GM20431 (cell line): Measurements from ENCODE around the gene SNRPD2.
"Not testable (repeated sequence)": the region's sequence is repeated elsewhere in the genome, so short reads cannot be mapped to it uniquely, and the experiment has no call there.

Experiments used
- in situ Hi-C: fragments of 300-500 bp; cut with MseI, MboI; formaldehyde crosslinking; loops from one replicate; pipeline ENCODE4 v1.15.0; 2020; ENCODE audit warnings: low sequenced_read_pairs; ENCODE audit not compliant: unreplicated experiment

Gene SNRPD2

DNA sequence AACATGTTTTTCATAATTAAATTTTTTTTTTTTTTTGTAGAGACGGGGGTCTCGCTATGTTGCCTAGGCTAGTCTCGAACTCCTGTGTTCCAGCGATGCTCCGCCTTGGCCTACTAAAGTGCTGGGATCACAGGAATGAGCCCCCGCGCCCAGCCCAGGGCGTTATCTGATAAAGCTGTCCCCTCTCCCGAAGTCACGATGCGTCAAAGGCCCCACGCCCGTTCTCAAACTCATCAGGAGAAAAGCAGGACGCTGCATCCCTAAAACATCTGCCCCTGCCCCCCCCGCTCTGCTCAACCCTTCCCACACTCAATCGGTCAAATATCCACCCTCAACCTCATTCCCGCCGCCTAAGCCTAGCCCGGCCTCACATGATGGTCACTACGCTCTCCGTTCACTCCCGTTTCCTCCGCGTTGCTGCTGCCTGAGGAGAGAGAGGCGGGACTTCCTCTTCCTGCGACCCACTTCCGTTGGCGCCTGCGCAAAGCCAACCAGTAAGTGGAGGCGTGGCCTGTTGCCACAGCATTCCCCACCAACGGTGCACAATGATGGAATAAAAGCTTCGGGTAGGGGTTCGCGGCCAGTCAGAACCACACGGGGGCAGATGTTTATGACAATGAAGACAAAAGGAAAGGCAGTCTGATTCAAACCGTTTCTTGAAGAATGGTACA lies at the start of gene SNRPD2:
SNRPD2 (minus strand) TSS at position 438 of the 671 bp plus-strand sequence; CDS start at position 373, 65 bp downstream.
- in situ Hi-C loops, result no loop called here

DNA sequence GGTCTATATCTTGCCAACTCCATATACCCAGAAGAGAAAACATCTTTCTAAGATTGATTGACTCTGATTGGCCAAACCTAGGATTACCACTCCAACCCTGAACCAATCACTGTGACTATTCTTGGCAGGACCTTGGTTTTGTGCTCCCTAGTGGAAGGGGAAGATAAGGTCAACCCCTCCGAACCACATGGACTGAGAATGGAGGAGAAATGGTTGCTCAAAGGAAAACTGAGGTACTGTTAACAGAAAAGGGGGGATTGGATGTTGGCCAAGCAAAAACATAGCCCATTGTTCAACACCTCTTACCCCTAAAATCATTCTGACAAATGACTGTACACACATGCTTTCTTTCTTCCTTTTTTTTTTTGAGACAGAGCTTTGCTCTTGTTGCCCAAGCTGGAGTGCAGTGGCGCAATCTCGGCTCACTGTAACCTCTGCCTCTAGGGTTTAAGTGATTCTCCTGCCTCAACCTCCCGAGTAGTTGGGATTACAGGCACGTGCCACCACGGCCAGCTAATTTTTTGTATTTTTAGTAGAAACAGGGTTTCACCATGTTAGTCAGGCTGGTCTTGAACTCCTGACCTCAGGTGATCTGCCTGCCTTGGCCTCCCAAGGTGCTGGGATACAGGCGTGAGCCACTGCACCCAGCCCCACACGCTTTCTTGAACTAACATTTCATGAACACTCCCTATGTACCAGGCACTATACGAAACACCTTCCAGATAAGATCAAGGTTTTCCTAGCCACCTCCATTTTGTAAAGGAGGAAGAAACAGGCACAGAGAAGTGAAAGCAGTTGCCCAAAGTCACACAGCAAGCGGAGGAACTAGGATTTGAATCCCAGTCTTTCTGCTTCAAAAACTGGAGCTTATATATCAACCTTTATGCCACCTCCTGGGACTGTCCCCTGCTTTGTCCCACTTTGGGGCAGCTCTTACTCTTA lies 48.0 kb upstream of the SNRPD2 start:
- in situ Hi-C loops, result no loop called here

DNA sequence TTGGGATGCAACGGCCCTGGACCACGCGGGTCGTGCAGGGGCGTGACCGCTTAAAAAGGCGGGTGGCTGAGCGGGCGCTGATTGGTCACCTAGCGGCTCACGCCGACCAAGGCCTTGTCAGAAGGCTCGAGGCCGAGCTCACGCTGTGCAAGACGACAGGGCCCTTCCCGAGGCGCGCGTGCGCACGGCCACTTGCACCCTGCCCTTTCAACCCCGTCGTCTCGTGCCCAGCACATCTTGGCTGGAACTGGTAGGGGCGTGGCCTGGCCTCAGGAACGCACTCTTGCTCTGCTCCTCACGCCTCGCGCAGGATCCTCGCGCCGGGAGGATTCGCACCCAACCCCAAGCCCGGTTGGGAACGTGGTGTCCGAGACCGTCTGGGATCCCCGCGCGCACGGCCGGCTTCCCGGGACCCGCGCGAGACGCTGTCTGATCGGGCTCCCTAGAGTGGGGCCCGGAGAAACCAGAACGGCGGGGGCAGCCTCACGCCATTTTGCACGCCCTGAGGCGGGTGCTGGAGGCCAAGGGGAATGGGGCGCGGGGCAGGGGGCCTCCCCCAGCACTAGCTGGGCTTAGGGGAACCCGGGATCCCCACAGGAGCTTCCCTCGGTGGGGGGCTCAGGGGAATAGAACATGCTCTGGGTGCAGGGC lies 41.5 kb upstream of the SNRPD2 start, which contains the start of gene MEIOSIN:
MEIOSIN (plus strand) TSS at position 280 of the 651 bp plus-strand sequence. CDS start 1,938 bp downstream, outside the sequence.
- in situ Hi-C loops, result no loop called here

DNA sequence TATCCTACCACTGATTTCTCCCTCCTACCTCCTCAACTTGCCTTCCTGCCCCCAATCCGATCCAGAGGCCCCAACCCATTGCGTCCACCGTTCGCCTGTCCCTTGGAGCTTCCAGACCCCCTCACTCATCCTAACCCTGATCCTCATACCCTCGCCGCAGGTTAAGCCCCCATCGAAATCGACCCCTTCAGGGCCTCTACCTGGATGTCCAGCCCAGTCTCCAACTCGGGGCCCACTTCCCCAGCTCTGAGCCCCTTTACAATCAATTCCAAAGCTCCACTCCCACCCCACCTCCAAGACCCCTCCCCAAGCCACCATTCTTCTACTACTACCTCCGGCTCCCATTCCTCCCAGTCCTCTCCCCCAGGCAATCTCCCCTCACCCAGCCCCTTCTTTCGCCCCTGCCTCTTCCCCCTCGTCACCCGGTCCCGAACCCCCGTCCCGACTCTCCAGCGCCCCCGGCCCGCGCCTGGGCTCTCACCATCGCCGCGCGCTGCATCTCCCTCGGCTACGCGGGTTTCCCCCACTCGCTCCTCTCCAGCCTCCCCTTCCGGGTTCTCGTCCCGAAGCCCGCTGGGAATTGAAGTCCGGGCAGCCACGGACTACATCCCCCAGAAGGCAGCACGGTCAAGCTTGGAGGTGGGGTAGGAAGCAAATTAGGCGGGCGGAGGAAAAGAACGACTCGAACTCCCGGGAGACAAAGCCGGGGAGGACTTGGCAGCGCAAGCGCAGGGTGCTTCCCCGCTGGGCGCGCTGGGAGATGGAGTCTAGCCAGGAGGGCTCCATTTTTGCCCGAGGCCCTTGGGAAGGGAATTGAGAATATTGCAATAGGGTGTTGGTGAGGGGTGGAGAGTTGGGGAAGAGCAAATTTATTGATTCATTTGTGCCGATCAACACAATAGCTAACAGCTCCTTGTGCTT lies 38.9 kb upstream of the SNRPD2 start, which contains the start of gene FBXO46:
FBXO46 (minus strand) TSS at position 529 of the 921 bp plus-strand sequence. CDS start 17,401 bp downstream, outside the sequence.
- in situ Hi-C loops, result no loop called here

DNA sequence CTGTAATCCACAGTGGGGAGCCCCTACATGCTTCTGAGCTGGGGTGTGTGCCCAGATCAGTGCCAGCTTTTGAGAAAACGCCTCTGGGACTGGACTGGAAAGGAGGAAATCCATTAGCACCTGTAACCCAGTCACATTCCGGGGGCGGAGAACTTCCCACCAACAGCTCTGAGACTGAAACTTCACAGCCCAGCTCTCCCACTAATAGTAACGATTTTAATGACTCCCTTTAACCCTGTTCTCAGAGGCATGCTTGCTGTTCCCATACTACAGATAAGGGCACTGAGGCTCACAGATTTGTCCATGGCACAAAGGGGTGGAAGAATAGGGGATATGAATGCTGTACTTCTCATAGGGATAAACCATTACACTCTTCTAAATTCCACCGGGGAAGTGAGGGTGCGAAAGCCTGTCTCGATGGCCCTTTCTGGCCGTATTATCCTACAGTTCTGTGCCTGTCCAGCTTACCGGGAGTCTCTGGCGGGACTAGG lies 38.1 kb upstream of the SNRPD2 start:
- in situ Hi-C loops, result no loop called here

DNA sequence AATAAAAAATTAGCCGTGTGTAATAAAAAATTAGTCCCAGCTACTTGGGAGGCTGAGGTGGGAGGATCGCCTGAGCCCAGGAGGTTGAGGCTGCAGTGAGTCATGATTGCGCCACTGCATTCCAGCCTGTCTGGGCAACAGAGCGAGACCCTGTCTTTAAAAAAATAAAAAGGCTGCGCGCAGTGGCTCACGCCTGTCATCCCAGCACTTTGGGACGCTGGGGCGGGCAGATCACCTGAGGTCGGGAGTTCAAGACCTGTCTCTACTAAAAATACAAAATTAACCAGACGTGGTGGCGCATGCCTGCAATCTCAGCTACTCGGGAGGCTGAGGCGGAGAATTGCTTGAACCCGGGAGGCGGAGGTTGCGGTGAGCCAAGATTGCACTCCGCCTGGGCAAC lies 36.9 kb upstream of the SNRPD2 start:
- in situ Hi-C loops, result not testable (repeated sequence)

DNA sequence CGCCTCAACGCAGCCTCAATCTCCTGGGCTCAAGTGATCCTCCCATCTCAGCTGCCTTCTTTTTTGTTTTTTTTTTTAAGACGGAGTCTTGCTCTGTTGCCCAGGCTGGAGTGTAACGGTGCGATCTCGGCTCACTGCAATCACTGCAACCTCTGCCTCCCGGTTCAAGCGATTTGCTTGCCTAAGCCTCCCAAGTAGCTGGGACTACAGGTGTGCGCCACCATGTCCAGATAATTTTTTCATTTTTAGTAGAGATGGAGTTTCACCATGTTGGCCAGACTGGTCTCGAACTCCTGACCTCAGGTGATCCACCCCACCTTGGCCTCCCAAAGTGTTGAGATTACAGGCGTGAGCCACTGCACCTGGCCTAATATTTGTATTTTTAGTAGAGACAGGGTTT lies 28.3 kb upstream of the SNRPD2 start:
- in situ Hi-C loops, result not testable (repeated sequence)

DNA sequence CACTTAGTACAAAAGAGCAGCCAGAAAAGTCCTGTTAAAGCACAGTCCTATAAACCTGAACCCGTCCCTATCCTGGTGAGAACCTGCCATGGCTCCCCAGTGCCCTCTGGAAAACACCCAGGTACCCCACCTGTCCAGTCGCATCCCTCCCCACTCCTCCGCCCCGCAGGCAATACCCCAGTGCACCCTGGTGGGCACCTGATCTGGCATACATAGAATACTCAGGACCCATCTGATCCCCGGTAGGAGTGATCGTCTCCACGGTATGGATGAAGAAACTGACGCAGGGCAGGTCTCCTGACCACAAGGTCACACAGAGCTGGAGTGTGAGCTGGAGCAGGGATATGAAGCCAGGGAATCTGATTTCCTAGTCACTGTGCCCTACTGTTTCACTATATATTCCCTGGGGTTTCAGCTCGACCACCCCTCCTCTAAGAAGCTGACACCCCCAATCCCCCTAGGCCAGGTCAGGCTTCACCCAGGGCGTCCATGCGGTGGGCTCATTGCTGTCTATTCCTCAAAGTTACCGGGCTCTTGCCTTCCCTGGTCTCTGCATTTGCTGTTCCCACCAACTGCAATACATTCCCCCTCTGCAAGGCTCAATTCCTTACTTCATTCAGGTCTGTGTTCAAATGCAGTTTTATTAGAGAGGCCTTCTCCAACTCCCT lies 26.4 kb upstream of the SNRPD2 start:
- in situ Hi-C loops, result no loop called here

DNA sequence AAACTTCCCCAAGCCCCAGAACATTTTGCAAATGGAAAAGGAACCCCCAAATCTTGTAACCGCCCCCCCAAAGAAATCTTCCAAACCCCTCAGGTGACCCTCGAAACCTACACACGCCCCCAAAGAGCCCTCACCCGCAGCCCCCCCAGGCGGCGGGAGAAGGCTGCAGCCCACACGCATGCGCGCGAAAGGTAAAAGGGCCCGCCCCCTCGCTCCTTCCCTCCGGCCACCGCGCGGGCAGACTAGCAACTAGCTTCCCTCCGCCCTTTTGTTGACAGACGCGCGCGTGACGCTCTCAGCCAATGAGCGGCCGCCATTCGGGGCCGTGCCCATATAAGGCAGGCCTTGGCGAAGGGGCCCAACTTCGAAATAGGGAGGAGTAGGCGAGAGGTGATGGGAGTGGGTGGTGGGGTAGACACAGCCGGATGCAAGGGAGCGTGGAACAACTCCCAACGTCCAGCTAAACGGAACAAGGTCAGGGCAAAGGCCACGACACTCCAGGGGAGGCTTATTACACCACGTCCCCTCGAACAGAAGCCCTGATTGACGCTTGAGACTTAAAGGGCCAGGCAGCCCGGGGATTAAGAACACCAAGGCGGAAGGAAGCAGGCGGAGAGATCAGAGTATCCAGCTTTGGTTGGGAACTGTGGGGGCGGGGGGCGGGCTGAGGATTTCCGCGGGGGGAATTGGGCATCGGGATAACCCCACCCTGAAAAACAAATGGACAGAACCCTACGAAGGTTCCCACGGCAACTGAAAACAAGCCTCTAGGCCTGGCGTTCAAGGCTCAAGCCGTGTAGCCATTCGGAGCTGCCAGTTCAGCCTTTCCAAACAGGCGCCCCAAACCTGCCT lies 25.6 kb upstream of the SNRPD2 start:
- in situ Hi-C loops, result no loop called here

DNA sequence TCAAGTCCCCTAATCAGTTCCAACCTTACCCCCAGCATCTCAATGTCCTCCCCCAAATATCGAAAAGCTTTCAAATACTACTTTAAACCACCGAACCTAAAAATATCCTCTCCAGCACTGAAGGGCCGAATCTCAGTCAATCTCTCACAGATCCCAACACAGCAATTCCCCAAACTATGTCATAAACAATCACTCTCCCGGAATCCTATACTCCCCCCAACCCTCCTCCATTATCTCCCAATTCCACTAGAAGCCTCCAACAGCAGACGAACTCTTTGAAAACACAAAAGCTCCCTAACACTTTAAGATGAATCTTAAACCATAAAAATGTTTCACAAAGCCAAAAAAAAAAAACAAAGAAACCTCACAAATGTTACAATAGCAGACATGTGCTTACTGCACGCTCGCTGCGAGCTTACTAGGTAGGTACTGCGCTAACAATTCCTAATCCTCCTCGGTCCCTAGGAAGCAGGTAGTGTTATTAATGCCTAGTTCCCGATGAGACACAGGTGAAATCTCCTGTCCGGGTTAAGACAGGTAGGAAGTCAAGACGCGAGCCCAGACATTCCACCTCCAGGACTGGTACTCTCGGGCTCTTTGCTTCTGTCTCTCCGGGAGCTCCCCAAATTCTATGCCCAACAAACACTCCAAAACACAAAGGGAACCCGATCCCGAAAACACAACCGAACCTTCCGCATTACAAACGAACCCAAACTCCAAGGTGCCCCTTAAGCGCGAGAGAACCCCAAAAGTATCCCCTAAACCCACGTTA lies 24.8 kb upstream of the SNRPD2 start:
- in situ Hi-C loops, result no loop called here

DNA sequence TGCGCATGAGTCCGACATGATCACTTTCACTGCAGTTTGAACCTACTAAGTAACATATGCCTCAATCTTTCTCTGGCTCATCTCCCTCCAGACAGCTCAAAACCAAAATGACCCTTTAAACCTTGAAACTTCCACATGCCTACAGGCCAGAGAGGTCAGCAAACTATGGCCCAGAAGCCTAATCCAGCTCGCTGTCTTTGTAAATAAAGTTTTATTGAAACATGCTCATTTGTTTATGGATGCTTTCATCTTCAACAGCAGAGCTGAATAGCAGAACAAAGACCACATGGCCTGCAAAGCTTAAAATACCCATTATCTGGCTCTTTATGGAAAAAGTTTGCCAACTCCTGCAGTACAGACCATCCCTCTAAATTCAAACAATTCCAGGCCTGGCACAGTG lies 23.4 kb upstream of the SNRPD2 start:
- in situ Hi-C loops, result no loop called here

DNA sequence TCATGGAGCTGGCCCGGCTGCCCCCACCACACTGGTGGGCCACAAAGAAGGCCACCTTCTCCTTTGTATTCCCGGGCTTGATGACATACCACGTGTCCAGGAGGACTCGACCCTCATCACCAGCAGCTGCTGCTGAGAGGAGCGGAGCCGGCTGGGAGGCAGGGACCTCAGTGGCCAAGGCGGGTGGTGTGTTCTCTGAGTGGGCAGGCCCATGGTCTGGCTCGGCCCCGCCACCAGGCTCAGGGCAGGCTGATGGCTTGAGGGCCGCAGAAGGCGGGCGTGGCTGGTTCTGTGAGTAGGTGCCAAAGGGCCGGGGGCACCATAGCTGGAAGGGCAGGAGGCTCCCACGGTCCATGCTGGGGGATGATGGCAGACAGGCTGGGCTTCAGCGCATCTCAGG lies 21.4 kb upstream of the SNRPD2 start:
- in situ Hi-C loops, result no loop called here

DNA sequence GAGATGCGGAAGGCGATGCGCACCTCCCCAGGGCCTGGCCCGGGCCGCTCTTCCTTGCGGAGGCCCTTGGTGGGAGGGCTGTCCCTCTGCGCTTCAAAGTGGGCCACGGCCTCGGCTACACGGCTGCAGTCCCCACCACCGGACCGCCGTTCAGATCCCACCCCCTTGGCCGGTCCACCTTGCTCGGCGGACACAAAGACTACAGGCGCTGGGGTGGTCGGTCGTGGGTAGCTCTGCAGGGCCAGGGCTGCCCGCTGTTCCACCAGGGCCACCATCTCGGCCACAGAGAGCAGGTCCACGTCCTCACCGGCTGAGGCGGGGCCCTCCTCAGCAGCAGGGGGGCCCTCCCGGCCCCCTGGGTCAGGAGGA lies 20.9 kb upstream of the SNRPD2 start:
- in situ Hi-C loops, result no loop called here

DNA sequence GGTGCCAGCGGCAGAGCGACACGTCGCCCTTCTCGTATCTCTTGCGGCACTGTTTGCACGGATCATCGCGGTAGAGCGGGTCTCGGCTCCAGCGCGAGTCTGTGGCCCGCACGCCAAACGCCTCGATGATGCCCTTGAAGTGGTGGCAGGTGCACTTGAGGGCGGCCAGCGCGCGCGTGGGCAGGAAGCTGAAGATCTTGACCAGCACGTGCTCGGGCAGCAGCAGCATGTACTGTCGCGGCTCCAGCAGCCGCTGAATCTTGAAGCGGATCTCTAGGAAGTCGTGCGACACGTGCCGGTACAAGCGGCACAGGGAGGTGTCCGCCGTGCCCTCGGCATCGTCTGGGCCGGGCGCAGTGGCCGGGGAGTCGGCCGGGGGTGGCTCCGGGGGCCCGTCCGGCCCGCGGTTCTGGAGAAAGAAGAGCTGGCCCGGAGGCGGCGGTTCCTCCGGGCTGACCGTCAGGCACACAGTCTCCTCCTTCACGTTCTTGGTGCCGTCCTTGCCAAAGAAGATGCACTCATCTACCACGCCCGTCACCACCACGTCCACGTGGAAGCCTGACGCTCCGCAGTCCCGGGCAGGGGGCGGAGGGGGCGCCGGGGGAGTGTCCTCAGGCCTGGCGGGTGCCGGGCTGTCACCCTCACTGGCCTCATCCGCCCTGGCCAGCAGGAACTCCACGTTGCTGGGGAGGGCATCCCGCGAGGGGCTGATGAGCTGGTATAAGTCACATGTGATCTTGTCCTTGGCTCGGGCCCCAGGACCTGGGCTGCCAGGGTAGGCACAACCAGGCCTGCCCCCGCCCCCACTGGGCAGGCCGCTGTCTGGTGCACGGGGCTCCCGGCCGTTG lies 20.3 kb upstream of the SNRPD2 start:
- in situ Hi-C loops, result no loop called here

DNA sequence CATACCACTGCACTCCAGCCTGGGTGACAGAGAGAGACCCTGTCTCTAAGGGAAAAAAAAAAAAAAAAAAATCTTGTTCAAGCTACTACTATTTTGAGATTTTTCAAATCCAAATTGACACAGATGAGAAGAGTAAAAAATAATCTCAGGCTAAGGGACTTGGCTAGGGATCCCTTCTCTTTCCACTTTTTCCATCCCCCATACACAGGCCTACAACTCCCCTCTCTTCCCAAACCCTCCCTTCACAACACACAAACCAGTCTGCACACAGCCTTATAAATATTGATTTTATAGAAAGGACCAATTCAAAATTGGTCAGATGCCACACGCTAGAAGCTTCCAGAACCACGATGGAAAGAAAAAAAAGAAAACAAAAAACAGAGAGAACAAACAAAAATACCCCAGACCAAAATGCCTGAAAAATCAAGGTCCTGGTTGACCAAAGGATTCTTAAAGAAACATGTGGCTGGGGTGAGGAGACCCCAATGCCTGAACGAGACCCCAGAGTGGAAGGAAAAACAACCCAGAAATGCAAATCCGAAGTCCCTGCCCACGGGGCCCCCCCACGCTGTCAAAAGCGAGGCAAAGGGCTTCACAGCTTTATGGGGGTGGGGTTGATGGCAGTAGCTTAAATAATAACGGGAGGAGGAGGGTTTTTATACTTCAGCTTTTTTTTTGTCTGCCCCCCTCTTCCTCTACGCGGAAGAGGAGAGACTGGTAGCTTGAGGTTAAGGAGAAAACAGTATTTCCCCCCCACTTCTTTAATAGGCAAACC lies 18.8 kb upstream of the SNRPD2 start:
- in situ Hi-C loops, result no loop called here
